GM12875 (cell line): ENCODE measurements around the gene SH3RF1.

ENCODE experiments used
- H3K4me3 ChIP-seq: one replicate; pipeline ENCODE4 v1.5.1; 2011; ENCODE audit warnings: low read depth, low read length, control low read depth
- CTCF ChIP-seq: IDR thresholded peaks from 2 replicates; pipeline ENCODE4 v1.5.1; 2011; ENCODE audit warnings: low read depth, mild to moderate bottlenecking, control low read depth, inconsistent platforms, low read length, moderate library complexity, borderline replicate concordance; ENCODE audit not compliant: insufficient read depth

Gene SH3RF1

GRCh38 chr4:169256101-169256612 lies 14.6 kb downstream of the SH3RF1 start:
- no peak overlapping the region for H3K4me3 ChIP-seq

GRCh38 chr4:169254546-169254983 lies 16.2 kb downstream of the SH3RF1 start:
- no peak for TF ChIP-seq CTCF
- no peak overlapping the region for H3K4me3 ChIP-seq

More at GRCh38 chr4:169256101-169256612, 14.6 kb downstream of the SH3RF1 start:
- no peak for TF ChIP-seq CTCF

GRCh38 chr4:169253904-169254303 lies 16.9 kb downstream of the SH3RF1 start:
- TF ChIP-seq CTCF: no peak
- H3K4me3 ChIP-seq: no peak overlapping the region

GRCh38 chr4:169253113-169253671 lies 17.6 kb downstream of the SH3RF1 start:
- no peak for TF ChIP-seq CTCF
- H3K4me3 ChIP-seq: no peak overlapping the region

- no peak for TF ChIP-seq CTCF
- no peak overlapping the region for H3K4me3 ChIP-seq
Observed at GRCh38 chr4:169252339-169253112, 18.2 kb downstream of the SH3RF1 start.

- H3K4me3 ChIP-seq: no peak overlapping the region
- TF ChIP-seq CTCF: no peak
Observed at GRCh38 chr4:169251291-169252235, 19.2 kb downstream of the SH3RF1 start.
